Neural progenitor cell (in vitro differentiated cells): Measurements from ENCODE around the gene PHACTR1.

Experiments used
- CTCF ChIP-seq: fragments of 200-600 bp; sonication (generic); IDR thresholded peaks from 2 replicates; pipeline ENCODE4 v1.5.1; 2017; ENCODE audit warnings: antibody characterized with exemption, mild to moderate bottlenecking
- EZH2 ChIP-seq: fragments of 200-600 bp; sonication (generic); IDR thresholded peaks from 2 replicates; pipeline ENCODE4 v1.6.1; 2017; ENCODE audit warnings: antibody characterized with exemption, mild to moderate bottlenecking, moderate library complexity
- EZH2phosphoT487 ChIP-seq: fragments of 200-600 bp; sonication (generic); IDR thresholded peaks from 2 replicates; pipeline ENCODE4 v1.6.1; 2017; ENCODE audit warnings: antibody characterized with exemption

- TF ChIP-seq CTCF (no peak), EZH2 (no peak), EZH2phosphoT487 (no peak)
These were observed 32.4 kb downstream of the PHACTR1 start for GRCh38 chr6:12748815-12749521.
